Measurements from ENCODE around the gene TNFRSF9. TPM values are rescaled to one million over a fixed set of nuclear protein-coding genes. Genes with fewer than 3 reads are reported as not detected.
"Not testable (repeated sequence)": the region's sequence is repeated elsewhere in the genome, so short reads cannot be mapped to it uniquely, and the experiment has no call there.

Gene TNFRSF9
- total RNA-seq, 1 donor from 2014 or later, result 0.05 TPM

GRCh38 chr1:7961216-7962013 is 20.8 kb upstream of the TNFRSF9 start, which contains the start of gene PARK7:
PARK7 (plus strand) TSS chr1:7961711; CDS start chr1:7962786, 1,075 bp downstream.
- peak; percentile 100 for DNase-seq (ENCODE audit: low read depth)

DNA sequence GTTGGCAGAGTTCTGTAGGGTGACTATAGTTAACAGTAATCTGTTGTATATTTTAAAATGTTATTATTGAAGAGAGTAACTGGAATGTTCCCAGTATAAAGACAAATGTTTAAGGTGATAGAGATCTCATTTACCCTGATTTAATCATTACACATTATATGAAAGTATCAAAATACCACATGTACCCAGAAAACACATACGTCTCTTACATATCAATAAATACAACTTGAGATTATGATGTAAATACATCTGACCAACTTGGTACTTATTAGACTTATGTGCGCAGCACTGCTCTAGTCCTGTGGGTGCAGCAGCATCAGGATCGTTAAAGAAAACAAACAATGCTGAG is 20.2 kb upstream of the TNFRSF9 start:
- DNase-seq (ENCODE audit: low read depth), result peak; percentile 26

GRCh38 chr1:7960165-7960564 is 19.5 kb upstream of the TNFRSF9 start:
- DNase-seq (ENCODE audit: low read depth), result no peak

- peak; percentile 17 for DNase-seq (ENCODE audit: low read depth)
Measured at GRCh38 chr1:7956218-7957032, 15.8 kb upstream of the TNFRSF9 start.

GRCh38 chr1:7954683-7955082 is 14.0 kb upstream of the TNFRSF9 start:
- no peak for DNase-seq (ENCODE audit: low read depth)

DNA sequence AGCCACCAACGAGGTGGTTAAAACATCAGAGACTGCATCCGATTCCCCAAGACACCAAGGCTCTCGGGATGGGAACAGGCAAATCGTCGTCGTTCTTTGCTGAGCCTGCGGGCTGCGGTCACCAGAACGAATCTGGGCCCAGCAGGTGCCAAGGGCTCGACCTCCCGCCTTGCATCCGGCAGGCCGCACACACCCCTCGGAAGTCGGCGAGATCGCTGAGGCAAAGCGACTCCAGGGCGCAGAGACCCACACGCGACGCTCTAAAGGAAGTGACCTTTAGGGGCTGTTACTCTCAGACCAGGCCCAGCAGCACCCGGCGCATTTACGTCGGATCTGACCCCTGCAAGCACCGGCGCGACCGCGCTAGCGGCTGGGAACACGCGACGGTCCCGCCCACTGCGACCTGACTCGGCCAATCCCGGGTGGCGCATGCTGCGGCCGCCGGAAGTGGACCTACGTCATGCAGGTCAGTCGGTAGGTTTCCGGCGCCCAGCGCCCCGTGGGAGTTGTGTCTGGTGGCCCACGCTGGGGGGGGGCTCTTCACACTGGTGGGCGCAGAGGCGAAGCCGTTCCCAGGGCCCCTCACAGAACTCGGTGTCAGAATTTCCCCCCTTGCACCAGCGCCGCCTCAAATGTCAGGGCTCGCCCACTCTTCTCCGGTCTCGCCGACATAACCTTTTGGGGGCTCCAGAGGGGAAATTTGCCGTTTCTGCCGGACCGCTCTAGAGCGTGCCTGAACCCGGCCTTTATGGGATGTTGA is 13.4 kb upstream of the TNFRSF9 start:
- DNase-seq (ENCODE audit: low read depth), result peak; percentile 91

- not testable (repeated sequence) for DNase-seq (ENCODE audit: low read depth)
Measured at GRCh38 chr1:7952791-7953190, 12.2 kb upstream of the TNFRSF9 start.

GRCh38 chr1:7948960-7949359 is 8.3 kb upstream of the TNFRSF9 start:
- no peak for DNase-seq (ENCODE audit: low read depth)

DNA sequence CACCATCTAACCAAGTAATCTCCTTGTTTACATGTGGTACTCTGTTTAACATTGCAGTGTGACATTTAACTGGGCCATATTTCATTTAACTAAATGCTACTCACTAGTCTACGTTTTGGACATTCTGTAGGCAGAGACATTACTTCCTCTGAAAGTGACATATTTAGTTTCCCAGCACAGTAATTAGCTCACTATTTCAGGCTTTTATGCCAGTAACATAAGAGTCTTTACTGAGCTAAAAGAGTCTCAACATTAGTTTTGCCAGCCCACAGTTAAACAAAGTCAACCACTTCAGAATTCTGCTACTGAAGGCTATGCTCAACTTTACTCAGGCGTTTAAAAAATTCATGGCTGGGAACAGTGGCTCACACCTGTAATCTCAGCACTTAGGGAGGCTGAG is 2.6 kb upstream of the TNFRSF9 start:
- no peak for DNase-seq (ENCODE audit: low read depth)

DNA sequence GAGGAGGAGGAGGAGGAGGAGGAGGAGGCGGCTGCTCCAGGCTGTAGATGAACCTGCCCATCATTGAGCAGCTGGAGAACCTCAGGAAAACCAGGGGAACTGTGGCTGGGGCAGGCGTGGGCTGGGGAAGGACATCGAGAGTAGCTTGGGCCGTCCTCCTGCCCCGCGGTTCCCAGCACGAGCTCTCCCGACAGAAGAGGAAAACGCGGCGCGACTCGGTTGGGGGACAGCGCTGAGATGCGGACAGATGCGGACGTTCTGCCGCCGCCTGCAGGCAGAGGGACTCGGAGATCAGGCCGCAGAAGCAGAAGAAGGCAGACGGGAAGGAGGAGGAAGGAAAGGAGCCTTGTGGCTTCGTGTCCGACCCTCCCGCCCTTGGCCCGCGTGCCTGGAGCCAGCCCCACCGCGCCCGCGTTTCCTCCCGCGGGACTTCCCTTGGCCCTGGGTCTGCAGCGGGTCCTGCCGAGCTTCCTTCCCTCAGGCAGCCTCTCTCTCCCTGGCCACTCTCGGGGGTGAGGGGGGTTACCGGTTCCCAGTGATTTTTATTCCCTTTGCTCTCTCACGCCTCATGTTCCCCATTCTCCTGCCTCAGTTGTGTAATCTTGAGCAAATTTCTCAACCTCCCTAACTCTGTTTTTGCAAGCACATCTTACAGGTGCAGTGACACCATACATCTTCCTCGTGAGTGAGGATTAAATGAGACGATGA is 1.7 kb upstream of the TNFRSF9 start:
- peak; percentile 41 for DNase-seq (ENCODE audit: low read depth)

GRCh38 chr1:7941437-7941793 is 776 bp upstream of the TNFRSF9 start:
- peak; percentile 29 for DNase-seq (ENCODE audit: low read depth)

GRCh38 chr1:7940034-7940433 is 605 bp downstream of the TNFRSF9 start:
- no peak for DNase-seq (ENCODE audit: low read depth)

DNA sequence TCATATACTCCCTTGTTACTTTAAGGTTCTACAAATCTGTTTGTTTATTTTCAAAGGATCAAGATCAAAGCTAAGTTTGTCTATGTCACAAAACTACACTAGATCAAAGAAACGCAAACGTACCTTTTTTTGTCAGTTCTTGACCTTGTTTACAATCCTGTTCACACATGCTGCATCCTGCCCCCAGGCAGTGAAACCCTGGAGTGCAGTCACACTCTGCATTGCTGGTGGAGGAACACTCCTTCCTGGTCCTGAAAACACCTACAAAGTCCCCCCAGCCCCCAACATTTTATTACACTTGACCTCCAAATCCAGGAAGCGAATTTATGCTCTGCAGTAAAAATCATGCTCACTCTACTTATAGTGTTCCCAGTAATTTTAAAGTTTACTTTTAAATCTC is 2.6 kb downstream of the TNFRSF9 start:
- no peak for DNase-seq (ENCODE audit: low read depth)

- DNase-seq (ENCODE audit: low read depth), result no peak
Measured at GRCh38 chr1:7932524-7933138, 8.0 kb downstream of the TNFRSF9 start.

DNA sequence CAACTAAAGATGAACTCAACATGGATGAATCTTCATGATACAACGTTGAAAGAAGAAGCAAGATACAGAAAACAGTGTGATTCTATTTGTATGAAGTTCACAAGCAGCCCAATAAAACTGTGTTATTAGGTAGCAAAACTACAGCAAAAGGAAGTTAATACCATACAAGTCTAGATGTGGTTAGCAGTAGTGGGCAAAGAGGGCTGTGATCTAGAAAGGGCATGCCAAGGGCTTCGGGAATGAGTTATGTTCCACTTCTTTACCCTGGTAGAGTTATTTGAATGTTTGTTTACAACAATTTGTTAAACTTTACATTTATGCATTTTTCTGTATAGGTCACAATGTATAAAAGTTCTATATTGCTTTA is 9.2 kb downstream of the TNFRSF9 start:
- no peak for DNase-seq (ENCODE audit: low read depth)

DNA sequence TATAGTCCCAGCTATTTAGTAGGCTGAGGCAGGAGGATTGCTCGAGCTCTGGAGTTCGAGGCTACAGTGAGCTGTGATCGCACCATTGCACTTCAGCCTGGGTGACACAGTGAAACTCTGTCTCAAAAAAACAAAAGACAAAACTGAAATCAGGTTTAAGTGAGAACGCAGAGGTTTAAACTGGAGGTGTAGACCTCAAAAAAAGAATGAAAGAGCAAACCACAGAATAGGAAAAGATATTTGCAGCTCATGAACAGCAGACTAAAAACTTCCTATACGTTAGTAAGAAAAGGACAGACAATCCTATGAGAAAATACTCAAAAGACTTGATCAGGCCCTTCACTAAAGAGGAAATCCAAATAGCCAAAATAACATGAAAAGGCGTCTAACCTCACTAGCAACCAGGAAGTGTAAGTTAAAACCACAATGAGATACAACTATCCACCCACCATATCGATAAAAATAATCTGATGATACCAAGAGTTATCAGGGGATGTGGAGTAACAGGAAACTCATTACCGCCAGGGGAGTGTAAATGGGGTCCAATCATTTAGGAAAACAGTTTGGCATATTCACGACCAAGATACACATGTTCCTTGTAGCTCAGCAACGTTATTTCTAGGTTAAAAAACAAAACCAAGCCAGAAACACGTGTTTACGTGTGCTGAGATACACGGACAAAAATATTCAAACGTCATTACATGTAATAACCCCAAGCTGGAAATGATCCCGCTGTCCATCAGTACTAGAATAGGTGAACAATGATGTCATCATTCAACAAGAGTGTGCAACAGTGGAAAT is 9.8 kb downstream of the TNFRSF9 start:
- DNase-seq (ENCODE audit: low read depth), result no peak

DNA sequence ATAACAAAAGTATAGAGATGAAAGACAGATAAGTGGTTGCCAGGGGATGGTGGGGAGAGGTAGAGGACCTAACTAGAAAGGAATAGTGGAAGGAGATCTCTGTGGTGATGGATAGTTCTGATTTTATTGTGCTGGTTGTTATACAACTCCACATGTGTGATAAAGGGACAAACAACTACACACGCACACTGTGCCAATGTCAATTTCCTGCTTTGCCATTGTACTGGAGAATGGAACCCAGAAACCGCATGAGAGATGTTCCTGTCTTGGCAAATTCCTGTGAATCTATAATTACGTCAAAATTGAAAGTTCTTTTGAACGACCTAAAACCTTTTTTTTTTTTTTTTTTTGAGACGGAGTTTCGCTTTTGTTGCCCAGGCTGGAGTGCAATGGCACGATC is 11.0 kb downstream of the TNFRSF9 start:
- no peak for DNase-seq (ENCODE audit: low read depth)

- no peak for DNase-seq (ENCODE audit: low read depth)
Measured at GRCh38 chr1:7928247-7928646, 12.4 kb downstream of the TNFRSF9 start.

DNA sequence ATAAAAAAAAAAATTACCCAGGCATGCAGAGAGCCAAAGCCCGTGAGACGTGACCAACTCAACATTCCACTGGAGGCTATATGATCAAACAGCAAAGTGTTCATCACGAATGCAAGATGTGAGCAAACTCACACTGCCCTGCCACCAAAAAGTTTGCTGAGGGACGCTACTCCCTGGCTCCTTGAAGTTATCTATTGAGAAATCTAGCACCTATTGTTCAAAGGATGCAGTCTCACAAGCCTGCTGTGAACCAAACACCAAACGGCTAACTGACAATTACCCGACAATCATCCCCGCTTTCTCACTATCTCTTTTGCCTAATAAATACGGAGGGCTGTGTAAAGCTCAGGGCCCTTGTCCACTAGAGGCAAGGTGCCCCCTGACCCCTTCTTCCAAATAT is 13.6 kb downstream of the TNFRSF9 start:
- DNase-seq (ENCODE audit: low read depth), result not testable (repeated sequence)

DNA sequence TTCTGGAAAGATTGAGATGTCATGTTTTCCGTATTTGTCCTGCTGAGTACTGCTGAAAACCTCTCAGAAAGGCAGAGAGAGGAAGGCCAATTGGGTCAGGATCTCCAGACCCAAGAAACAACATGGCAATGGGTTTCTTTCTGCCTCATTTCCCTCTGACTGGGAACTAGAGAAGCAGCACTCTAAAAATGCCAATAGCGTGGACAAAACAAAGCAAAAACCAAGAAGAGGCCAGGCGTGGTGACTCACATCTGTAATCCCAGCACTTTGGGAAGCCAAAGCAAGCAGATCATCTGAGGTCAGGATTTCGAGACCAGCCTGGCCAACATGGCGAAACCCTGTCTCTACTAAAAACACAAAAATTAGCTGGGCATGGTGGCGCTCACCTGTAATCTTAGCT is 18.3 kb downstream of the TNFRSF9 start:
- DNase-seq (ENCODE audit: low read depth), result peak; percentile 64

Measured in myocyte (in vitro differentiated cells).